Fibroblast of villous mesenchyme (primary cell): ENCODE measurements around the gene CTSH. TPM values are rescaled to one million over a fixed set of nuclear protein-coding genes. Genes with fewer than 3 reads are reported as not detected.
"Not testable (repeated sequence)": the region's sequence is repeated elsewhere in the genome, so short reads cannot be mapped to it uniquely, and the experiment has no call there.

ENCODE experiments used
- DNase-seq: peaks from one replicate; pipeline ENCODE4 v3.0.0-alpha.2; 2010; ENCODE audit warnings: low read depth
- H3K4me3 ChIP-seq: 2 replicates; pipeline ENCODE4 v1.5.1; 2011; ENCODE audit warnings: low read depth, mild to moderate bottlenecking, low read length
- CTCF ChIP-seq: IDR thresholded peaks from 2 replicates; pipeline ENCODE4 v1.5.1; 2012; ENCODE audit warnings: low read depth, mild to moderate bottlenecking, low read length; ENCODE audit not compliant: insufficient read depth
- total RNA-seq: library from RNA; depleted of rRNA; stranded (reverse); fragments of >200 nt; gene quantifications from 2 replicates; pipeline ENCODE4 v1.2.3, GENCODE V29; 2012

Gene CTSH
- total RNA-seq, 1 donor, result 15.1 TPM

DNA sequence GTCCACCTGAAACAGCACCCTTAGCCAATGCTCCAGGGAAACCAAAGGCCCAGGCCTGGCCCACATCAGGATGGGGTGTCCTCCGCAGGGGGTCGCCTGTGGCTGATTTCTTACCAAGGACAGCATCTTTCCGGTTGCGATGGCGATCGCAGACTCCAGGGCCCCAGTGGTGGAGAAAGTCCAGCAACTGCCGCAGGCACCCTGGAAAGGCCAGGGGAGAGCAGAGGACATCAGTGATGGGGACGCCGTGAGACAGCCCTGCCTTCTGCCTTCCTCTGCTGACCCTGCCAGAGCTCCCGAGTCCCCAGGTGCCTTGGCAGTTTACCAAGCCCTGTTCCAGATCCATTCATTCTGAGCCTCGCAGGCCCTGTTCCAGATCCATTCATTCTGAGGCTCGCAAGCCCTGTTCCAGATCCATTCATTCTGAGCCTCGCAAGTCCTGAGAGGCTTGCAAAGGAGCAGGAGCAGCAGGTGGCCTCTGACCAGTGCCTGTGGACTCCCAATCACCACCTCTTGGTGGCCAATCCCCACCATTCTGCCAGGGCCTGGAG lies 12.5 kb downstream of the CTSH start:
- H3K4me3 ChIP-seq, result no peak overlapping the region
- TF ChIP-seq CTCF, result no peak
- no peak for DNase-seq

- no peak for DNase-seq
- no peak for TF ChIP-seq CTCF
- no peak overlapping the region for H3K4me3 ChIP-seq
These were observed 13.2 kb downstream of the CTSH start for GRCh38 chr15:78931439-78932257.

- H3K4me3 ChIP-seq, result no peak overlapping the region
- DNase-seq, result peak; percentile 92
- TF ChIP-seq CTCF, result no peak
These were observed 14.1 kb downstream of the CTSH start for GRCh38 chr15:78930577-78931388.

DNA sequence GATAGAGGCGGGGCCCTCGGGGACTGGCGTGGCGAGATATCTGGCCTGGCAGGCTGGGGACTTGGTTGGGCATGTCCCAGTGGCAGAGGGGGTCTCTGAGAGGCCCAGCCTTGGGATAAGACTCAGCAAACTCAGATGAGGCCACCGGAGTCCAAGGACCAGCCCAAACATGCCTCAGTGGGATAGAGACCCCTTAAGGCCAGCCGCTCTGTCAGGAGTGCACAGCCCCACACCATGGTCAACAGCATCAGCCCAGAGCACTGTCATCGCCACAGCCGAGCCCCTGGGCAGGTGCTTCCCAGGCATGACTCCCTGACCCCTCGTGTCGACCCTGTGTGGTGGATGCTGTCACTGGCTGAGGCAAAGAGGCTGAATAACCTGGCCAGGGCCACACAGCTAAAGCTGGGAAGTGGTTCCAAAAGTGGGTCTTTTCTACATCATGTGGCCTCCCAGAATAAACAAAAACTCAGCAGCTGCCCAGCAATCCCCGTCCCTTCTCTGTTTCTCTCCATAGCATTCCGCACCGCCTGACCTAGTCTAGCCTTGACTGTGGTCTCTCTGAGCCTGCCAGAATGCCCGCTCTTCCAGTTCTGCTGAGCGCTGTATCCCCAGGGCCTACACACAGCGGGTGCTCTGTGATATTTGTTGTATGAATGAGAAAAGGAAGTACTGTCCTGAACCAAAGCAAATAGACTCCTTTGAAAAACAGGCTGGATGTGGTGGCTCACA lies 15.1 kb downstream of the CTSH start:
- DNase-seq, result no peak
- no peak overlapping the region for H3K4me3 ChIP-seq
- no peak for TF ChIP-seq CTCF

DNA sequence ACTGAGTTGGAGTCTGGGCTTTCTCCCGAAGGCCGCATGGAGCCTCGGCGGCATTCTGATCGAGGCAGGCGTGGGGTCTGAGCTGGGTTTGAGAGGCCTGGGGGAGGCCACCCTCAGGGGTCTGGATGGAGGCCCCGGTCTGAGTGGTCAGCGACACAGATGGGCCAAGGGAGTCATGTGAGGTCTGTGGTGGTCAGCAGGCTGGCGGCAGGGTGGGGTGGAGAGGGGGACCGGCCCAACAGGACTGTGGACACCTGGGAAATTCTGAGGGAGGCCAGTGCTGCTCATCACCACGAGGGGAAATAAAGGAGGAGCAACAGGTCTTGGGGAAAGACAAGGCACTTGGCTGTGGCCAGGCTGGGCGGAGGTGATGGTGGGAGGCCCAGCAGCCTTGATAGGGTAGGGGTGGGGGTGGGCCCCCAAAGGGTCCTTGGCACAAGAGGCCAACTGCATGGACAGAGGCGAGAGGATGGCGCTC lies 16.2 kb downstream of the CTSH start:
- DNase-seq, result no peak
- no peak for TF ChIP-seq CTCF
- no peak overlapping the region for H3K4me3 ChIP-seq

DNA sequence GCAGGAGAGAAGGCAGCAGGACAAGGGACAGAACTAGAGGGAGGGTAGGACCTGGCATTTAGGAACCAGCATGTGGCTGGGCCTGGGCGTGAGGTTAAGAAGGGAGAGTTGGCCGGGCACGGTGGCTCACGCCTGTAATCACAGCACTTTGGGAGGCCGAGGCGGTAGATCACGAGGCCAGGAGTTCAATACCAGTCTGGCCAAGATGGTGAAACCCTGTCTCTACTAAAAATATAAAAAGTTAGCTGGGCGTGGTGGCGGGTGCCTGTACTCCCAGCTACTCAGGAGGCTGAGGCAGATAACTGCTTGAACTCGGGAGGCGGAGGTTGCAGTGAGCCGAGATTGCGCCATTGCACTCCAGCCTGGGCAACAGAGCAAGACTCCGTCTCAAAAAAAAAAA lies 16.7 kb downstream of the CTSH start:
- DNase-seq, H3K4me3 ChIP-seq: not testable (repeated sequence)
